ENCODE measurements around the gene EME1. TPM values are rescaled to one million over a fixed set of nuclear protein-coding genes. Genes with fewer than 3 reads are reported as not detected.
A peak's percentile ranks its signal among the peaks of the same experiment; 100 is the strongest.

EME1 gene
- total and polyA plus RNA-seq, 2 of the 8 experiments (the other 6 are each of a cell fraction or from before 2014, with no cell fraction given) = 13.9 to 16.3 TPM

- Histone ChIP-seq H3K18ac (ENCODE audit: extremely low read depth, low read length) (peak overlapping the region; percentile 51; the same call in 1 of the 2 replicates), H4K91ac (replicated peaks; ENCODE audit: insufficient read length, low read length) (no peak overlapping the region), H3K36me3 (ENCODE audit: control insufficient read depth in 2 of 4, insufficient read depth in 4 of 4, low read length in 3 of 4) (0 out of 8 replicates have a peak, but pooled peaks cover 0 to 4% (median 0%) of the 10 kb centered on the region in 4 experiments), H3K4me3 (ENCODE audit: extremely low read depth in 1 of 4, insufficient read depth in 2 of 4, low read depth in 3 of 4, low read length in 4 of 4) (peak overlapping the region in 3 of 4 experiments; percentile 81 to 93 (median 93); a peak in 6 of 8 replicates), H4K20me1 (replicated peaks in 1 of 2; ENCODE audit: control insufficient read depth in 1 of 2, insufficient read depth in 2 of 2, low read length in 2 of 2) (peaks cover 2 to 24% of the 10 kb centered on the region in 2 experiments), H2BK5ac (ENCODE audit: low read depth, low read length) (0 out of 2 replicates have a peak overlapping the region, but pooled peaks have one; percentile 72), H3K9ac (replicated peaks in 1 of 4; ENCODE audit: extremely low read depth in 1 of 4, low read depth in 3 of 4, low read length in 3 of 4) (0 out of 7 replicates have a peak overlapping the region, but pooled peaks of 1 of the 4 experiments have one; percentile 30), H3K79me2 (ENCODE audit: control insufficient read depth in 1 of 2, insufficient read depth in 2 of 2, low read length in 2 of 2) (peaks cover 0 to 25% of the 10 kb centered on the region in 2 experiments; a peak in 2 of 4 replicates), H2AK5ac (ENCODE audit: low read depth, low read length) (peak overlapping the region; percentile 65; the same call in 1 of the 2 replicates), H3K23ac (ENCODE audit: insufficient read length) (no peak overlapping the region), H3K14ac (ENCODE audit: insufficient read length) (no peak overlapping the region), H2BK120ac (replicated peaks; ENCODE audit: low read depth, low read length) (no peak overlapping the region), H2BK20ac (ENCODE audit: low read length) (no peak overlapping the region), H3K4ac (replicated peaks; ENCODE audit: insufficient read length, low read depth, low read length) (no peak overlapping the region), H2BK12ac (ENCODE audit: low read depth, low read length) (0 out of 2 replicates have a peak overlapping the region, but pooled peaks have one; percentile 55), H3K4me1 (replicated peaks in 1 of 4; ENCODE audit: control insufficient read depth in 3 of 4, insufficient read depth in 4 of 4, low read length in 3 of 4) (peaks cover 4 to 17% (median 11%) of the 10 kb centered on the region in 4 experiments), H3K79me1 (ENCODE audit: low read depth, low read length) (peaks cover 20% of the 10 kb centered on the region), H3K56ac (replicated peaks; ENCODE audit: insufficient read length, low read depth, low read length) (no peak overlapping the region), H3K27me3 (replicated peaks in 1 of 4; ENCODE audit: control insufficient read depth in 3 of 4, extremely low read depth in 1 of 4, insufficient read depth in 3 of 4, low read length in 3 of 4) (peaks cover 0 to 9% (median 5%) of the 10 kb centered on the region in 4 experiments; a peak in 4 of 7 replicates), H2AFZ (ENCODE audit: low read length) (no peak overlapping the region), H3K23me2 (ENCODE audit: low read depth, low read length) (peaks cover 17% of the 10 kb centered on the region), H4K5ac (ENCODE audit: insufficient read length, low read depth, low read length) (no peak overlapping the region), H2BK15ac (ENCODE audit: low read length) (no peak overlapping the region), H3K9me3 (ENCODE audit: insufficient read depth in 2 of 2, low read depth in 1 of 2, low read length in 1 of 2) (no peaks in the 10 kb centered on the region), H3K4me2 (ENCODE audit: insufficient read depth in 1 of 2, low read depth in 2 of 2, low read length in 2 of 2) (peak overlapping the region; percentile 91 to 95), H4K8ac (ENCODE audit: extremely low read depth, insufficient read depth, low read length) (no peak overlapping the region), H3K27ac (ENCODE audit: low read depth, low read length) (no peak overlapping the region)
- ChIA-PET POLR2A (ENCODE audit: partially characterized antibody) (interaction anchor here (0.9 to 12.4 kb wide), 3 partner anchors 14 to 195 kb away, joined by 3 to 135 read pairs (median 3); no protein-coding TSS in a partner anchor), CTCF (ENCODE audit: partially characterized antibody) (interaction anchor here (1.0 to 4.0 kb wide), 6 partner anchors 12 to 148 kb away, joined by 3 to 58 read pairs (median 4); no protein-coding TSS in a partner anchor)
- FAIRE-seq = no peak
- WGBS, 2 experiments (ENCODE audit: extremely low coverage in 1 of 2, insufficient coverage in 1 of 2, insufficient read length in 1 of 2, insufficient replicate concordance in 2 of 2, low coverage in 1 of 2, low lambda C conversion rate in 2 of 2, missing lambda C conversion rate in 1 of 2) = 83% methylated on average over 3 of the region's 3 CpGs; no CpG with 5 or more reads in 1 of the 2 experiments
- DNase-seq (ENCODE audit: low read depth in 1 of 2, low spot score in 2 of 2) = no peak
- TF ChIP-seq CBX8 (IDR thresholded peaks at IDR 0.05; ENCODE audit: borderline replicate concordance, low read depth, low read length) (no peak), KDM5A (IDR thresholded peaks at IDR 0.05; ENCODE audit: low read length) (no peak), POLR2AphosphoS5 (IDR thresholded peaks at IDR 0.05; ENCODE audit: low read depth, low read length) (no peak), SIN3A (conservative IDR thresholded peaks at IDR 0.05 in 1 of 2, IDR thresholded peaks at IDR 0.05 in 1 of 2; ENCODE audit: low read depth in 1 of 2, low read length in 2 of 2) (no peak), CTBP2 (IDR thresholded peaks at IDR 0.05; ENCODE audit: borderline replicate concordance, insufficient read depth, insufficient read length, low read length) (no peak), TCF12 (IDR thresholded peaks at IDR 0.05; ENCODE audit: low read depth, low read length) (no peak), SUZ12 (IDR thresholded peaks at IDR 0.05; ENCODE audit: low read length) (no peak), RXRA (IDR thresholded peaks at IDR 0.05; ENCODE audit: insufficient read depth, low read depth, low read length) (no peak), JUN (IDR thresholded peaks at IDR 0.05; ENCODE audit: low read depth, low read length) (no peak), NRF1 (IDR thresholded peaks at IDR 0.05; ENCODE audit: low read depth, low read length) (no peak), EZH2 (IDR thresholded peaks at IDR 0.05; ENCODE audit: low read depth, low read length, severe bottlenecking) (no peak), NANOG (IDR thresholded peaks at IDR 0.05; ENCODE audit: insufficient read depth, low read depth, low read length, poor library complexity, severe bottlenecking) (no peak), ASH2L (IDR thresholded peaks at IDR 0.05; ENCODE audit: low read length) (no peak)
Observed at GRCh38 chr17:50347894-50348291, 25.1 kb upstream of the EME1 start.

Data from H1 (cell line).